GM19463 (cell line): ENCODE data around the gene EMILIN3.
"Not testable (repeated sequence)": the region's sequence is repeated elsewhere in the genome, so short reads cannot be mapped to it uniquely, and the experiment has no call there.

Experiments
- ATAC-seq: cut with Tn5 transposase; IDR thresholded peaks from one replicate; pipeline ENCODE4 v1.9.1; 2021; ENCODE audit warnings: mild to moderate bottlenecking, moderate library complexity; ENCODE audit not compliant: unreplicated experiment

The EMILIN3 gene

DNA sequence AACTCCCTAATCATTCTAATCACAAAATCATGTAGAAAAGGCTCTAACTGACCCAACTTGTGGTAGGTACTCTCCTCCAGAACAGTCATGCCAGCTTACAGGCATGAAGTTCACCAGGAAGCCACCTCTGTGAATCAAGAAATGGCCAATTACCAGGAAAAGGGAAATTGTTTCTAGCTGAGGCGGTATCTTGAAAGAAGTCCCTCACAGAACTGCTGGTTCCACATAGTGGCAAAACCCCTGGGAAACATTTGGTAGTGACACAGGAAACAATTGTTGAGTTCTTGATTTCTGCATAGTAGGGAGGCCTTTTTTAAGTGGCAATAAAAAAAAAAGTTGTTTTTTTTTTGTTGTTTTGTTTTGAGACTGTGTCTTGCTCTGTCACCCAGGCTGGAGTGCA is 45.6 kb downstream of the EMILIN3 start:
- ATAC-seq = no peak

DNA sequence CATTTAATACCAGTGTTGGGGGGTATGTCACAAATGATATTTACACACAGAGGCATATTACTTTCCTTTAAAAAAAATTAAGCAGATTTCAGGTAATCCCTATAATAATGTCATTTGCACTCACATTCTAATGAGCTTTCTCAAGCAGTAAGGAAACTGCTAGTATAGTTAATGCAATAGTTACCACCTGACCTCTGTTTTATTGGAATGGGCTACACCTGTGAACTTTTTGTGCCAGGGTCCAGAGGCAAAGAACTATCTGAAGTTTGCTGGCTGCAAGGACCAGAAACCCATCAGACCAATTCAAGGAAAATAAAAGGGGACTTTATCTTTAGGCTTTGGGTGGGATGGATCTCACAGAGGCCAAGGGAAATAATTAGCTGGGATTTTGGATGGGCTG is 46.2 kb downstream of the EMILIN3 start:
- ATAC-seq = no peak

- no peak for ATAC-seq
Measured at GRCh38 chr20:41318271-41318649, 48.4 kb downstream of the EMILIN3 start.

DNA sequence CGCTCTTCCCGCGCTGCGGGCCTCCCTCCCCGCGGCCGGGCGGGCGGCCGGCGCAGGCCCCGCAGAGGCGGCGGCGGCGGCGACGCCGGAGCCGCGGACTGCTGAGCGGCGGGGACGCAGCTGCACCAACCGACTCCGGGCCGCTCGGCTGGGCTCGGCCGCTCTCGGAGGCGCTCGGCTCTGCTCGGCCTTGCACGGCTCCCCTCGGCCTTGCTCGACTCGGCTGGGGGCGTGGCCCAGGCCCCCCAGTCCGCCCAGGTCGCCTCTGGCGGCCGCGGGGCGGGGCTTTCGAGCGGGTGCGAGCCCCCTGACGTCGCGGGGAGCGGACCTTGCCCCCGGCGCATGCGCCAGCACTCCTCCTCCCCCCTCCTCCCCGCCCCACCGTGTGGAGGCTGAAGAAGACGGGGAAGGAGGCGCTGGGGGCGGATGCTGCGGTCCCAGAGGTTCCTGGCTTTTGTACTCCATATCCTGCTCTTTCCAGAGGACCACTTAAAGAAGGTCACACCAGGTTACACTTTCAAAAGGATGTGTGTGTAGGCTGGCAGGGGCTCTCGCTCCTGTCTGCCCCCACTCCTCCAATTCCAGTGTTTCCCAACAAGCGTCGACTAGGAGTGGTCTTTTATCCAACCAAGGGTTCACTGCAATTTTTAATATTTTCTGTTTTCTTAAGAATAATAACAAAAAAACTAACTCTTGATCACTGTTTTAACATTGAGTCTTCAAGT is 48.9 kb downstream of the EMILIN3 start, which contains the start of gene ZHX3:
TSS of gene ZHX3 (minus strand) at position 186 of the 725 bp plus-strand sequence. CDS start 112,815 bp downstream, outside the sequence.
- ATAC-seq = peak; percentile 97

- ATAC-seq = peak; percentile 58
Measured at GRCh38 chr20:41316602-41317545, 49.7 kb downstream of the EMILIN3 start.

- no peak for ATAC-seq
Measured at GRCh38 chr20:41316051-41316450, 50.6 kb downstream of the EMILIN3 start.

- no peak for ATAC-seq
Measured at GRCh38 chr20:41314386-41314785, 52.2 kb downstream of the EMILIN3 start.

DNA sequence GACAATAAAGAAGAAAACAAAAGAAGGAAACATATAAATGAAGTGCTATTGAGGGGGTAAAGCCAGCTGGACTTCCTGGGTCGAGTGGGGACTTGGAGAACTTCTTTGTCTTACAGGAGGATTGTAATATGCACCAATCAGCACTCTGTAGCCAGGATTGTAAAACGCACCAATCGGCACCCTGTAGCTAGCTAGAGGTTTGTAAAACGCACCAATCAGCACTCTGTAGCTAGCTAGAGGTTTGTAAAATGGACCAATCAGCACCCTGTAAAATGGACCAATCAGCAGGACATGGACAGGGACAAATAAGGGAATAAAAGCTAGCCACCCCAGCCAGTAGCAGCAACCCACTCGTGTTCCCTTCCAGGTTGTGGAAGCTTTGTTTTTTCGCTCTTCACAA is 54.6 kb downstream of the EMILIN3 start:
- not testable (repeated sequence) for ATAC-seq
